ENCODE measurements around the gene BCLAF1.

Gene BCLAF1

DNA sequence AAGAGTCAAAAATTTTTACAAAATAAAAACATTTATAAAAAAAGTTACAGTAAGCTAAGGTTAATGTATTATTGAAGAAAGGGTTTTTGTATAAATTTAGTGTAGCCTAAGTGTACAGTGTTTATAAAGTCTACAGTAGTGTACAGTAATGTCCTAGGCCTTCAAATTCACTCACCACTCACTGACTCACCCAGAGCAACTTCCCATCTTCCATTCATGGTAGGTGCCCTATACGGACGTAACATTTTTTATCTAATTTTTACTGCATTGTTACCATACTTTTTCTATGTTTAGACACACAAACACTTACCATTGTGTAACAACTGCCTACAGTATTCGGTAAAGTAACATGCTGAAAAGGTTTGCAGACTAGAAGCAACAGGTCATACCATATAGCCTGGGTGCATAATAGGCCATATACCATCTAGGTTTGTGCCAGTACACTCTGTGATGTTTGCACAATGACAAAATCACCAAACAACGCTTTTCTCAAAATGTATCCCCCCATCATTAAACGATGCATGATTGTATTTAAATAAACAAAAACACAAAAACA, 45.5 kb downstream of the BCLAF1 start:
- H2BK12ac ChIP-seq (ENCODE audit: low read length), result no peak overlapping the region
- no peaks in the 10 kb centered on the region for H3K79me1 ChIP-seq (ENCODE audit: low read depth, low read length)
- no peak overlapping the region for H2AK5ac ChIP-seq (ENCODE audit: low read depth, low read length)
- no peaks in the 10 kb centered on the region for H3K9me3 ChIP-seq (replicated peaks in 1 of 2; ENCODE audit: control insufficient read depth in 2 of 2, insufficient read depth in 1 of 2, low read depth in 1 of 2, low read length in 2 of 2)
- DNase-seq (ENCODE audit: low spot score), result no peak
- H3K4me1 ChIP-seq (ENCODE audit: control insufficient read depth in 2 of 2, insufficient read depth in 1 of 2, low read depth in 1 of 2, low read length in 2 of 2), result no peaks in the 10 kb centered on the region
- H3K27me3 ChIP-seq (ENCODE audit: control insufficient read depth in 3 of 3, insufficient read depth in 3 of 3, low read depth in 1 of 3, low read length in 3 of 3), result no peaks in the 10 kb centered on the region
- no peak overlapping the region for H3K27ac ChIP-seq (replicated peaks; ENCODE audit: low read length)
- no peak overlapping the region for H3K14ac ChIP-seq (ENCODE audit: low read length)
- H2BK120ac ChIP-seq (ENCODE audit: low read depth, low read length), result no peak overlapping the region
- H3K23ac ChIP-seq (ENCODE audit: low read depth, low read length, poor library complexity), result no peak overlapping the region
- H2BK15ac ChIP-seq (ENCODE audit: low read length), result no peak overlapping the region
- no peak overlapping the region for H2BK5ac ChIP-seq (ENCODE audit: low read length)
- no peak overlapping the region for H3K4me3 ChIP-seq (ENCODE audit: low read length in 2 of 2)
- H3K4ac ChIP-seq (ENCODE audit: low read length), result no peak overlapping the region
- H2AFZ ChIP-seq (ENCODE audit: low read length), result no peak overlapping the region
- WGBS, 2 donors (ENCODE audit: extremely low coverage in 2 of 2, insufficient read length in 2 of 2, insufficient replicate concordance in 1 of 2), result no CpG with 5 or more reads among the region's 5 CpGs
- H3K4me2 ChIP-seq (ENCODE audit: insufficient read depth, low read length, poor library complexity, severe bottlenecking), result no peak overlapping the region
- H3K36me3 ChIP-seq (replicated peaks in 1 of 2; ENCODE audit: control insufficient read depth in 2 of 2, insufficient read depth in 2 of 2, low read length in 2 of 2), result peaks cover 0 to 50% of the 10 kb centered on the region in 2 donors
- no peak overlapping the region for H4K91ac ChIP-seq (ENCODE audit: low read depth, low read length, poor library complexity)
- H3K18ac ChIP-seq (ENCODE audit: low read length), result no peak overlapping the region
- no peak overlapping the region for H4K8ac ChIP-seq (ENCODE audit: low read depth, low read length)
- no peak overlapping the region for H3K9ac ChIP-seq (ENCODE audit: low read depth, low read length, poor library complexity)

DNA sequence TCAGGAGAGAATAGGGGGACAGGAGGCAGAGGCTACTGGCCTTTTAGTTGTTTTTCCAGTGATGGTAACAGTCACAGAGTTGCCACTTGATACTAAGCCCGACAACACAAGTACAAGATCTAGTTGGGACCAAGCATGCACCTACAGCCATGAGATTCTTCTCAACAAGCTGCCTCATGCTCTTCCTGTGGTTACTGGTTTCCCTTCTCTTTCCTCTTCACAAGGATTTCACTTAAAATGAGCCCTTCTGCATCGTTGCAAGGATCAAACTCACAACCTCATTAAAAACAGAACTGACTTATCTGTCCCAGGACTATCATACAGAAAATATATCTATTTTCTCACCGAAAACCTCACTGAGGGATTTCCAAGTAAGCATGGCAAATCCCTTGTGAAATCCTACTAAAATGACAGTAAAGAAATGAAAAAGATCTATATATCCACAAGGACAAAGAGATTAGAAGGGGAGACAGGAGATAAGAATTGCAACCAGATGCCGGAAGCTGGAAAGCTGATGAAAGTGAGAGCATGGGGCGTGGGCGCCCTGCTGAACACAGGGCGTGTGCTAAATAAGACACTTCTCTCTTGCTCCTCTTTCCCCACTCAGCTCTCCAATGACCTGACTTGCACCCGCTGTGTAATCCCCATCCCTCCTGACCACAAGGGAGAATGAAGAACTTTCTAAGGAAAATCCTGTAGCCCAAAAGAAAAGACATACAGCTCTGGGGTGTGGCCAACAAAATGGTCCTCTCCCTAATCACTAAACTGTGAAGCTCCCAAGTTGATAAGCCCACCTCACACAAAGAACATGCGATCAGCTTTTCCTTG, 53.0 kb downstream of the BCLAF1 start:
- Histone ChIP-seq H2AK5ac (ENCODE audit: low read depth, low read length) (no peak overlapping the region), H3K4me1 (ENCODE audit: control insufficient read depth in 2 of 2, insufficient read depth in 1 of 2, low read depth in 1 of 2, low read length in 2 of 2) (no peaks in the 10 kb centered on the region), H3K14ac (ENCODE audit: low read length) (no peak overlapping the region), H3K27ac (replicated peaks; ENCODE audit: low read length) (no peak overlapping the region), H3K4me2 (ENCODE audit: insufficient read depth, low read length, poor library complexity, severe bottlenecking) (no peak overlapping the region), H2BK5ac (ENCODE audit: low read length) (no peak overlapping the region), H4K8ac (ENCODE audit: low read depth, low read length) (no peak overlapping the region), H3K4ac (ENCODE audit: low read length) (no peak overlapping the region), H3K4me3 (ENCODE audit: low read length in 2 of 2) (no peak overlapping the region), H2BK120ac (ENCODE audit: low read depth, low read length) (no peak overlapping the region), H3K9me3 (replicated peaks in 1 of 2; ENCODE audit: control insufficient read depth in 2 of 2, insufficient read depth in 1 of 2, low read depth in 1 of 2, low read length in 2 of 2) (no peaks in the 10 kb centered on the region), H4K91ac (ENCODE audit: low read depth, low read length, poor library complexity) (no peak overlapping the region), H3K27me3 (ENCODE audit: control insufficient read depth in 3 of 3, insufficient read depth in 3 of 3, low read depth in 1 of 3, low read length in 3 of 3) (no peaks in the 10 kb centered on the region), H2AFZ (ENCODE audit: low read length) (no peak overlapping the region), H3K9ac (ENCODE audit: low read depth, low read length, poor library complexity) (no peak overlapping the region), H3K36me3 (replicated peaks in 1 of 2; ENCODE audit: control insufficient read depth in 2 of 2, insufficient read depth in 2 of 2, low read length in 2 of 2) (peaks cover 0 to 50% of the 10 kb centered on the region in 2 donors), H3K79me1 (ENCODE audit: low read depth, low read length) (no peaks in the 10 kb centered on the region), H3K23ac (ENCODE audit: low read depth, low read length, poor library complexity) (no peak overlapping the region), H3K18ac (ENCODE audit: low read length) (no peak overlapping the region), H2BK12ac (ENCODE audit: low read length) (no peak overlapping the region), H2BK15ac (ENCODE audit: low read length) (no peak overlapping the region)
- DNase-seq (ENCODE audit: low spot score), result no peak
- WGBS, 2 donors (ENCODE audit: extremely low coverage in 2 of 2, insufficient read length in 2 of 2, insufficient replicate concordance in 1 of 2), result no CpG with 5 or more reads among the region's 9 CpGs

DNA sequence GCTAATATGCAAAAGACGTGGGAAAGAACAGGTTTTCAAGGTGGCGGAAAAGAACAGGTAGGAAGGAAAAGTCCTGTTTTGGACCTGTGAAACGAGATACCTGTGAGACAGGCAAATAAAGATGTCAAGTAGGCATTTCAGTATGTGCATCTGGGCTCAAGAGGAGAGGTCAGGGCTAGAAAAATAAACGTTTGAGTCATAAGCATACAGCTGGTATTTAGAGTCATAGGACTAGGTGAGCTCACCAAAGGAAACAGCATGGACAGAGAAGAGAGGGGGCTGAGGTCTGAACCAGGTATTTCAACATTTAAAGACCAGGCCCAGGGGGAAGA, 54.4 kb downstream of the BCLAF1 start:
- no peak overlapping the region for H2BK12ac ChIP-seq (ENCODE audit: low read length)
- no CpG with 5 or more reads among the region's 4 CpGs for WGBS, 2 donors (ENCODE audit: extremely low coverage in 2 of 2, insufficient read length in 2 of 2, insufficient replicate concordance in 1 of 2)
- no peak overlapping the region for H2BK15ac ChIP-seq (ENCODE audit: low read length)

GRCh38 chr6:136232701-136233100, 56.9 kb downstream of the BCLAF1 start:
- no peak overlapping the region for H4K91ac ChIP-seq (ENCODE audit: low read depth, low read length, poor library complexity)
- no peaks in the 10 kb centered on the region for H3K4me1 ChIP-seq (ENCODE audit: control insufficient read depth in 2 of 2, insufficient read depth in 1 of 2, low read depth in 1 of 2, low read length in 2 of 2)
- H3K79me1 ChIP-seq (ENCODE audit: low read depth, low read length), result no peaks in the 10 kb centered on the region
- no peak overlapping the region for H2BK5ac ChIP-seq (ENCODE audit: low read length)
- H3K18ac ChIP-seq (ENCODE audit: low read length), result no peak overlapping the region
- no peak for DNase-seq (ENCODE audit: low spot score)
- no peak overlapping the region for H4K8ac ChIP-seq (ENCODE audit: low read depth, low read length)
- no peak overlapping the region for H3K27ac ChIP-seq (replicated peaks; ENCODE audit: low read length)
- WGBS, 2 donors (ENCODE audit: extremely low coverage in 2 of 2, insufficient read length in 2 of 2, insufficient replicate concordance in 1 of 2), result no CpG with 5 or more reads among the region's 1 CpG
- H3K36me3 ChIP-seq (replicated peaks in 1 of 2; ENCODE audit: control insufficient read depth in 2 of 2, insufficient read depth in 2 of 2, low read length in 2 of 2), result peaks cover 0 to 20% of the 10 kb centered on the region in 2 donors
- no peak overlapping the region for H3K14ac ChIP-seq (ENCODE audit: low read length)
- H3K4ac ChIP-seq (ENCODE audit: low read length), result no peak overlapping the region
- H3K9me3 ChIP-seq (replicated peaks in 1 of 2; ENCODE audit: control insufficient read depth in 2 of 2, insufficient read depth in 1 of 2, low read depth in 1 of 2, low read length in 2 of 2), result no peaks in the 10 kb centered on the region
- H3K9ac ChIP-seq (ENCODE audit: low read depth, low read length, poor library complexity), result no peak overlapping the region
- H2BK15ac ChIP-seq (ENCODE audit: low read length), result no peak overlapping the region
- no peaks in the 10 kb centered on the region for H3K27me3 ChIP-seq (ENCODE audit: control insufficient read depth in 3 of 3, insufficient read depth in 3 of 3, low read depth in 1 of 3, low read length in 3 of 3)
- H3K23ac ChIP-seq (ENCODE audit: low read depth, low read length, poor library complexity), result no peak overlapping the region
- H3K4me2 ChIP-seq (ENCODE audit: insufficient read depth, low read length, poor library complexity, severe bottlenecking), result no peak overlapping the region
- no peak overlapping the region for H2BK12ac ChIP-seq (ENCODE audit: low read length)
- H2AK5ac ChIP-seq (ENCODE audit: low read depth, low read length), result no peak overlapping the region
- H2AFZ ChIP-seq (ENCODE audit: low read length), result no peak overlapping the region
- no peak overlapping the region for H3K4me3 ChIP-seq (ENCODE audit: low read length in 2 of 2)
- H2BK120ac ChIP-seq (ENCODE audit: low read depth, low read length), result no peak overlapping the region

More for the DNA sequence above, 54.4 kb downstream of the BCLAF1 start:
- Histone ChIP-seq H3K79me1 (ENCODE audit: low read depth, low read length) (no peaks in the 10 kb centered on the region), H4K91ac (ENCODE audit: low read depth, low read length, poor library complexity) (no peak overlapping the region), H2AK5ac (ENCODE audit: low read depth, low read length) (no peak overlapping the region), H3K4me3 (ENCODE audit: low read length in 2 of 2) (no peak overlapping the region), H3K4me2 (ENCODE audit: insufficient read depth, low read length, poor library complexity, severe bottlenecking) (no peak overlapping the region), H3K4me1 (ENCODE audit: control insufficient read depth in 2 of 2, insufficient read depth in 1 of 2, low read depth in 1 of 2, low read length in 2 of 2) (no peaks in the 10 kb centered on the region), H3K9me3 (replicated peaks in 1 of 2; ENCODE audit: control insufficient read depth in 2 of 2, insufficient read depth in 1 of 2, low read depth in 1 of 2, low read length in 2 of 2) (no peaks in the 10 kb centered on the region), H3K9ac (ENCODE audit: low read depth, low read length, poor library complexity) (no peak overlapping the region), H3K23ac (ENCODE audit: low read depth, low read length, poor library complexity) (no peak overlapping the region), H3K18ac (ENCODE audit: low read length) (no peak overlapping the region), H3K14ac (ENCODE audit: low read length) (no peak overlapping the region), H2BK120ac (ENCODE audit: low read depth, low read length) (no peak overlapping the region), H2BK5ac (ENCODE audit: low read length) (no peak overlapping the region), H3K36me3 (replicated peaks in 1 of 2; ENCODE audit: control insufficient read depth in 2 of 2, insufficient read depth in 2 of 2, low read length in 2 of 2) (peaks cover 0 to 44% of the 10 kb centered on the region in 2 donors), H4K8ac (ENCODE audit: low read depth, low read length) (no peak overlapping the region), H2AFZ (ENCODE audit: low read length) (no peak overlapping the region), H3K27me3 (ENCODE audit: control insufficient read depth in 3 of 3, insufficient read depth in 3 of 3, low read depth in 1 of 3, low read length in 3 of 3) (no peaks in the 10 kb centered on the region), H3K27ac (replicated peaks; ENCODE audit: low read length) (no peak overlapping the region), H3K4ac (ENCODE audit: low read length) (no peak overlapping the region)
- DNase-seq (ENCODE audit: low spot score), result no peak

Data from neuronal stem cell (in vitro differentiated cells).